Measurements from ENCODE around the gene GPR157.
"Not testable (repeated sequence)": the region's sequence is repeated elsewhere in the genome, so short reads cannot be mapped to it uniquely, and the experiment has no call there.

Gene GPR157

GRCh38 chr1:9155405-9155804 lies 26.5 kb upstream of the GPR157 start:
- H3K9me3 ChIP-seq; H3K4me1 ChIP-seq; DNase-seq (ENCODE audit: low spot score in 2 of 2); H3K27me3 ChIP-seq (ENCODE audit: low read depth); in situ Hi-C loops (cut with MboI; ENCODE audit: low sequenced_read_pairs); H3K4me3 ChIP-seq; H3K36me3 ChIP-seq (replicated peaks): not testable (repeated sequence)

- no peak overlapping the region for H3K4me3 ChIP-seq
- H3K27me3 ChIP-seq (ENCODE audit: low read depth), result no peaks in the 10 kb centered on the region
- H3K9me3 ChIP-seq, result no peaks in the 10 kb centered on the region
- H3K4me1 ChIP-seq, result no peaks in the 10 kb centered on the region
- in situ Hi-C loops (cut with MboI; ENCODE audit: low sequenced_read_pairs), result no loop called here
- DNase-seq (ENCODE audit: low spot score in 2 of 2), result no peak
- no peaks in the 10 kb centered on the region for H3K36me3 ChIP-seq (replicated peaks)
Measured at GRCh38 chr1:9153152-9153551, 24.2 kb upstream of the GPR157 start.

GRCh38 chr1:9152535-9152934 lies 23.6 kb upstream of the GPR157 start:
- Histone ChIP-seq H3K4me3 (no peak overlapping the region), H3K4me1 (no peaks in the 10 kb centered on the region), H3K9me3 (no peaks in the 10 kb centered on the region), H3K27me3 (ENCODE audit: low read depth) (no peaks in the 10 kb centered on the region), H3K36me3 (replicated peaks) (no peaks in the 10 kb centered on the region)
- in situ Hi-C loops (cut with MboI; ENCODE audit: low sequenced_read_pairs), result no loop called here
- no peak for DNase-seq (ENCODE audit: low spot score in 2 of 2)

GRCh38 chr1:9151328-9151860 lies 22.5 kb upstream of the GPR157 start:
- H3K9me3 ChIP-seq, result no peaks in the 10 kb centered on the region
- H3K4me3 ChIP-seq, result no peak overlapping the region
- no peaks in the 10 kb centered on the region for H3K36me3 ChIP-seq (replicated peaks)
- H3K4me1 ChIP-seq, result no peaks in the 10 kb centered on the region
- in situ Hi-C loops (cut with MboI; ENCODE audit: low sequenced_read_pairs), result no loop called here
- DNase-seq (ENCODE audit: low spot score in 2 of 2), result no peak
- no peaks in the 10 kb centered on the region for H3K27me3 ChIP-seq (ENCODE audit: low read depth)

GRCh38 chr1:9150582-9151327 lies 21.9 kb upstream of the GPR157 start:
- DNase-seq (ENCODE audit: low spot score in 2 of 2), result no peak
- no peaks in the 10 kb centered on the region for H3K9me3 ChIP-seq
- H3K4me1 ChIP-seq, result no peaks in the 10 kb centered on the region
- no peaks in the 10 kb centered on the region for H3K27me3 ChIP-seq (ENCODE audit: low read depth)
- no peak overlapping the region for H3K4me3 ChIP-seq
- no peaks in the 10 kb centered on the region for H3K36me3 ChIP-seq (replicated peaks)
- in situ Hi-C loops (cut with MboI; ENCODE audit: low sequenced_read_pairs), result no loop called here

GRCh38 chr1:9149837-9150581 lies 21.1 kb upstream of the GPR157 start:
- no peaks in the 10 kb centered on the region for H3K27me3 ChIP-seq (ENCODE audit: low read depth)
- in situ Hi-C loops (cut with MboI; ENCODE audit: low sequenced_read_pairs), result no loop called here

GRCh38 chr1:9149151-9149550 lies 20.2 kb upstream of the GPR157 start:
- H3K36me3 ChIP-seq (replicated peaks), result no peaks in the 10 kb centered on the region
- no peak overlapping the region for H3K4me3 ChIP-seq
- in situ Hi-C loops (cut with MboI; ENCODE audit: low sequenced_read_pairs), result no loop called here
- H3K27me3 ChIP-seq (ENCODE audit: low read depth), result no peaks in the 10 kb centered on the region
- no peak for DNase-seq (ENCODE audit: low spot score in 2 of 2)
- no peaks in the 10 kb centered on the region for H3K4me1 ChIP-seq
- no peaks in the 10 kb centered on the region for H3K9me3 ChIP-seq

More at GRCh38 chr1:9149837-9150581, 21.1 kb upstream of the GPR157 start:
- Histone ChIP-seq H3K36me3 (replicated peaks) (no peaks in the 10 kb centered on the region), H3K4me3 (no peak overlapping the region), H3K4me1 (no peaks in the 10 kb centered on the region), H3K9me3 (no peaks in the 10 kb centered on the region)
- no peak for DNase-seq (ENCODE audit: low spot score in 2 of 2)

GRCh38 chr1:9146156-9146555 lies 17.3 kb upstream of the GPR157 start:
- H3K4me1 ChIP-seq, result no peaks in the 10 kb centered on the region
- in situ Hi-C loops (cut with MboI; ENCODE audit: low sequenced_read_pairs), result no loop called here
- no peak for DNase-seq (ENCODE audit: low spot score in 2 of 2)
- no peaks in the 10 kb centered on the region for H3K27me3 ChIP-seq (ENCODE audit: low read depth)
- no peaks in the 10 kb centered on the region for H3K36me3 ChIP-seq (replicated peaks)
- H3K4me3 ChIP-seq, result no peak overlapping the region
- H3K9me3 ChIP-seq, result no peaks in the 10 kb centered on the region

- Histone ChIP-seq H3K4me1 (no peaks in the 10 kb centered on the region), H3K36me3 (replicated peaks) (no peaks in the 10 kb centered on the region), H3K27me3 (ENCODE audit: low read depth) (no peaks in the 10 kb centered on the region), H3K4me3 (no peak overlapping the region), H3K9me3 (no peaks in the 10 kb centered on the region)
- in situ Hi-C loops (cut with MboI; ENCODE audit: low sequenced_read_pairs), result no loop called here
- no peak for DNase-seq (ENCODE audit: low spot score in 2 of 2)
Measured at GRCh38 chr1:9145714-9146113, 16.8 kb upstream of the GPR157 start.

- DNase-seq (ENCODE audit: low spot score in 2 of 2), result no peak
- Histone ChIP-seq H3K27me3 (ENCODE audit: low read depth) (no peaks in the 10 kb centered on the region), H3K4me3 (no peak overlapping the region), H3K36me3 (replicated peaks) (no peaks in the 10 kb centered on the region), H3K9me3 (no peaks in the 10 kb centered on the region), H3K4me1 (no peaks in the 10 kb centered on the region)
- in situ Hi-C loops (cut with MboI; ENCODE audit: low sequenced_read_pairs), result no loop called here
Measured at GRCh38 chr1:9145021-9145668, 16.2 kb upstream of the GPR157 start.

GRCh38 chr1:9144494-9144893 lies 15.6 kb upstream of the GPR157 start:
- H3K9me3 ChIP-seq; DNase-seq (ENCODE audit: low spot score in 2 of 2); H3K4me1 ChIP-seq; H3K27me3 ChIP-seq (ENCODE audit: low read depth); H3K36me3 ChIP-seq (replicated peaks); in situ Hi-C loops (cut with MboI; ENCODE audit: low sequenced_read_pairs); H3K4me3 ChIP-seq: not testable (repeated sequence)

GRCh38 chr1:9143250-9143649 lies 14.3 kb upstream of the GPR157 start:
- H3K9me3 ChIP-seq, result no peaks in the 10 kb centered on the region
- H3K36me3 ChIP-seq (replicated peaks), result no peaks in the 10 kb centered on the region
- no peak for DNase-seq (ENCODE audit: low spot score in 2 of 2)
- no peak overlapping the region for H3K4me3 ChIP-seq
- no peaks in the 10 kb centered on the region for H3K4me1 ChIP-seq
- H3K27me3 ChIP-seq (ENCODE audit: low read depth), result no peaks in the 10 kb centered on the region
- in situ Hi-C loops (cut with MboI; ENCODE audit: low sequenced_read_pairs), result no loop called here

- no peaks in the 10 kb centered on the region for H3K9me3 ChIP-seq
- in situ Hi-C loops (cut with MboI; ENCODE audit: low sequenced_read_pairs), result no loop called here
- H3K27me3 ChIP-seq (ENCODE audit: low read depth), result no peaks in the 10 kb centered on the region
- no peaks in the 10 kb centered on the region for H3K4me1 ChIP-seq
- DNase-seq (ENCODE audit: low spot score in 2 of 2), result no peak
- no peak overlapping the region for H3K4me3 ChIP-seq
- no peaks in the 10 kb centered on the region for H3K36me3 ChIP-seq (replicated peaks)
Measured at GRCh38 chr1:9139930-9140329, 11.0 kb upstream of the GPR157 start.

GRCh38 chr1:9136932-9137331 lies 8.0 kb upstream of the GPR157 start:
- Histone ChIP-seq H3K4me1 (no peaks in the 10 kb centered on the region), H3K9me3 (no peaks in the 10 kb centered on the region), H3K36me3 (replicated peaks) (no peaks in the 10 kb centered on the region), H3K4me3 (no peak overlapping the region), H3K27me3 (ENCODE audit: low read depth) (no peaks in the 10 kb centered on the region)
- in situ Hi-C loops (cut with MboI; ENCODE audit: low sequenced_read_pairs), result no loop called here
- no peak for DNase-seq (ENCODE audit: low spot score in 2 of 2)
